DND-41 (cell line): Measurements from ENCODE around the gene UGT2B11.
"Not testable (repeated sequence)": the region's sequence is repeated elsewhere in the genome, so short reads cannot be mapped to it uniquely, and the experiment has no call there.

Experiments used
- EZH2 ChIP-seq: IDR thresholded peaks from 3 replicates; pipeline ENCODE4 v1.6.1; 2012; ENCODE audit warnings: borderline replicate concordance, low read depth, mild to moderate bottlenecking, moderate library complexity, low read length, inconsistent platforms; ENCODE audit not compliant: severe bottlenecking
- TF ChIP-seq, protein P1 (sequence below): IDR thresholded peaks from 2 replicates; pipeline ENCODE4 v1.5.1; 2012; ENCODE audit warnings: borderline replicate concordance, low read length, moderate library complexity, mild to moderate bottlenecking; ENCODE audit not compliant: poor library complexity, severe bottlenecking; ENCODE audit errors: extremely low read depth

DNA sequence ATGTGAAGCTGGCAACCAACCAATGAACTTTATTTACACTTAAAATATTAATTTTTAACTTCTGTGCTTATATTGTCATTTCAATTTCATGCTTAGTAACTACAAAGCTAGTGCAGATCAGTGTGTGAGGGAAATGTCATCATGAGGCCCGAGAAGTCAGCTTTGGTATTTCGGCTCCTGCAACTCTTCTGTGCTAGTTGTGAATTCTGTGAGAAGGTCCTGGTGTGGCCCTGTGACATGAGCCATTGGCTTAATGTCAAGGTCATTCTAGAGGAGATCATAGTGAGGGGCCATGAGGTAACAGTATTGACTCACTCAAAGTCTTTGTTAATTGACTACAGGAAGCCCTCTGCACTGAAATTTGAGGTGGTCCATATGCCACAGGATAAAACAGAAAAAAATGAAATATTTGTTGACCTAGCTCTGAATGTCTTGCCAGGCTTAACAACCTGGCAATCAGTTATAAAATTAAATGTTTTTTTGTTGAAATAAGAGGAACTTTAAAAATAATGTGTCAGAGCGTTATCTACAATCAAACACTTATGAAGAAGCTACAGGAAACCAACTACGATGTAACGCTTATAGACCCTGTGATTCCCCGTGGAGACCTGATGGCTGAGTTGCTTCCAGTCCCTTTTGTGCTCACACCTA, 32.9 kb downstream of the UGT2B11 start:
- TF ChIP-seq, protein P1, sequence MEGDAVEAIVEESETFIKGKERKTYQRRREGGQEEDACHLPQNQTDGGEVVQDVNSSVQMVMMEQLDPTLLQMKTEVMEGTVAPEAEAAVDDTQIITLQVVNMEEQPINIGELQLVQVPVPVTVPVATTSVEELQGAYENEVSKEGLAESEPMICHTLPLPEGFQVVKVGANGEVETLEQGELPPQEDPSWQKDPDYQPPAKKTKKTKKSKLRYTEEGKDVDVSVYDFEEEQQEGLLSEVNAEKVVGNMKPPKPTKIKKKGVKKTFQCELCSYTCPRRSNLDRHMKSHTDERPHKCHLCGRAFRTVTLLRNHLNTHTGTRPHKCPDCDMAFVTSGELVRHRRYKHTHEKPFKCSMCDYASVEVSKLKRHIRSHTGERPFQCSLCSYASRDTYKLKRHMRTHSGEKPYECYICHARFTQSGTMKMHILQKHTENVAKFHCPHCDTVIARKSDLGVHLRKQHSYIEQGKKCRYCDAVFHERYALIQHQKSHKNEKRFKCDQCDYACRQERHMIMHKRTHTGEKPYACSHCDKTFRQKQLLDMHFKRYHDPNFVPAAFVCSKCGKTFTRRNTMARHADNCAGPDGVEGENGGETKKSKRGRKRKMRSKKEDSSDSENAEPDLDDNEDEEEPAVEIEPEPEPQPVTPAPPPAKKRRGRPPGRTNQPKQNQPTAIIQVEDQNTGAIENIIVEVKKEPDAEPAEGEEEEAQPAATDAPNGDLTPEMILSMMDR: not testable (repeated sequence)
- not testable (repeated sequence) for TF ChIP-seq EZH2
